GM12878 (cell line): Measurements from ENCODE around the gene POP5. TPM values are rescaled to one million over a fixed set of nuclear protein-coding genes. Genes with fewer than 3 reads are reported as not detected.
"Not testable (repeated sequence)": the region's sequence is repeated elsewhere in the genome, so short reads cannot be mapped to it uniquely, and the experiment has no call there.

Experiments
- ATAC-seq: fragments of 200-7000 bp; cut with Tn5 transposase; 3 replicates; pipeline ENCODE4 v1.9.1; 2020; ENCODE audit warnings: mild to moderate bottlenecking, moderate library complexity
- BruUV-seq: library from RNA; stranded (reverse); fragments of 400-500 nt; replicated peaks from 2 replicates; lab custom pipeline; 2021; lab: Mats Ljungman, UMichigan
- CTCF ChIA-PET: fragments of 300-600 bp; sonication (Branson Sonifier 250); formaldehyde crosslinking; extraction: SDS; loops from one replicate; lab custom pipeline; 2021; ENCODE audit warnings: inconsistent platforms; lab: Yijun Ruan, JAX
- POLR2A ChIA-PET: fragments of 350-600 bp; formaldehyde crosslinking; extraction: SDS; loops from one replicate; lab custom pipeline; 2021; ENCODE audit warnings: inconsistent platforms; lab: Charles Lee
- RAD21 ChIA-PET: fragments of 300-600 bp; sonication (Branson Sonifier 250); formaldehyde crosslinking; loops from one replicate; lab custom pipeline; 2023; ENCODE audit warnings: antibody characterized with exemption; ENCODE audit not compliant: unreplicated experiment; lab: Charles Lee
- SMC1A ChIA-PET: fragments of 300-600 bp; sonication (Branson Sonifier 250); formaldehyde crosslinking; loops from one replicate; lab custom pipeline; 2023; ENCODE audit not compliant: unreplicated experiment, uncharacterized antibody; lab: Charles Lee
- DNase-seq: peaks from one replicate; pipeline ENCODE4 v3.0.0-alpha.2; 2011; ENCODE audit warnings: low read depth, low spot score
- FAIRE-seq: peaks from 3 replicates; lab custom pipeline; 2011; peaks lifted over from hg19 to GRCh38; lab: Jason Lieb, UNC
- H2AFZ ChIP-seq: 2 replicates; pipeline ENCODE4 v1.6.0; 2011; ENCODE audit warnings: low read depth, low read length, control low read depth; ENCODE audit not compliant: control insufficient read depth
- H3K27ac ChIP-seq: 2 replicates; pipeline ENCODE4 v1.5.1; 2011; ENCODE audit warnings: control low read depth; ENCODE audit not compliant: control insufficient read depth, insufficient read depth
- H3K27me3 ChIP-seq, 2 experiments: replicated peaks in 1 of 2; 2 replicates each; pipeline versions ENCODE4 v1.6.0 to v1.6.1; 2011; ENCODE audit warnings: low read length in 1 of 2; ENCODE audit not compliant: control insufficient read depth in 2 of 2, insufficient read depth in 2 of 2
- H3K36me3 ChIP-seq, 2 experiments: 2 replicates each; pipeline ENCODE4 v1.5.1; 2011; ENCODE audit warnings: low read length in 1 of 2; ENCODE audit not compliant: control insufficient read depth in 2 of 2, insufficient read depth in 2 of 2
- H3K4me1 ChIP-seq: 2 replicates; pipeline ENCODE4 v1.6.1; 2011; ENCODE audit warnings: mild to moderate bottlenecking, low read length, moderate library complexity, mixed read lengths; ENCODE audit not compliant: control insufficient read depth, insufficient read depth
- H3K4me2 ChIP-seq: 2 replicates; pipeline ENCODE4 v1.6.0; 2011; ENCODE audit warnings: control low read depth; ENCODE audit not compliant: control insufficient read depth, insufficient read depth
- H3K4me3 ChIP-seq: fragments of 200-600 bp; sonication (generic); 2 replicates; pipeline ENCODE4 v1.5.1; 2016
- H3K79me2 ChIP-seq: 2 replicates; pipeline ENCODE4 v1.6.0; 2011; ENCODE audit warnings: low read length; ENCODE audit not compliant: control insufficient read depth, insufficient read depth
- H3K9ac ChIP-seq: 2 replicates; pipeline ENCODE4 v1.8.0; 2011; ENCODE audit warnings: low read length, control low read depth, mixed read lengths; ENCODE audit not compliant: control insufficient read depth, insufficient read depth
- H3K9me3 ChIP-seq: replicated peaks from 3 replicates; pipeline ENCODE4 v1.5.1; 2011; ENCODE audit warnings: mild to moderate bottlenecking, low read length; ENCODE audit not compliant: control insufficient read depth, insufficient read depth
- H4K20me1 ChIP-seq: 2 replicates; pipeline ENCODE4 v1.6.0; 2011; ENCODE audit not compliant: control insufficient read depth, insufficient read depth
- SIN3A ChIP-seq: IDR thresholded peaks from 2 replicates; pipeline ENCODE4 v1.6.1; 2012; ENCODE audit warnings: low read depth, low read length, improper control_type of control experiment
- SUZ12 ChIP-seq: fragments of 200-600 bp; sonication (generic); IDR thresholded peaks from one replicate; pipeline ENCODE4 v1.6.1; 2018; ENCODE audit warnings: antibody characterized with exemption, mild to moderate bottlenecking; ENCODE audit not compliant: unreplicated experiment
- WGBS: methylation state at CpG from one replicate; pipeline ENCODE4 v1.1.6; 2016; ENCODE audit warnings: low lambda C conversion rate; ENCODE audit not compliant: insufficient replicate concordance, insufficient coverage; ENCODE audit errors: missing lambda C conversion rate; 5-methylcytosine and 5-hydroxymethylcytosine counted together
- in situ Hi-C: fragments of 300-500 bp; cut with MboI; formaldehyde crosslinking; loops from 9 replicates; pipeline ENCODE4 v1.14.3; 2018; ENCODE audit warnings: mixed read lengths
- intact Hi-C: fragments of 100-400 bp; cut with micrococcal nuclease; formaldehyde crosslinking; loops from one replicate; pipeline ENCODE4 v1.14.2; 2022; ENCODE audit not compliant: unreplicated experiment
- polyA plus RNA-seq, 11 experiments: library from polyadenylated mRNA; depleted of rRNA in 4 of 11; unstranded in 6 of 11; stranded (reverse) in 5 of 11; fragments of >200 nt; fragmentation: Nextera tagmentation in 4 of 11; fragmentation: Illumina TruSeq in 1 of 11; extraction: Ambion mirVana in 4 of 11; extraction: Trizol in 1 of 11; gene quantifications; 1 replicate in 1 of 11; 2 replicates in 10 of 11; pipeline versions ENCODE4 v1.2.1 to v1.2.3, GENCODE V29; 2011 to 2016; ENCODE audit warnings: inconsistent platforms in 2 of 11, missing spikeins in 2 of 11, low read depth in 1 of 11
- total RNA-seq, 4 experiments: library from RNA; depleted of rRNA in 3 of 4; stranded (reverse); fragments of >200 nt in 3 of 4; fragmentation: Illumina TruSeq in 1 of 4; extraction: Trizol in 1 of 4; gene quantifications; 2 replicates each; pipeline versions ENCODE4 v1.2.1 to v1.2.3, GENCODE V29; 2013 to 2021
- TF ChIP-seq, protein P1 (sequence below): fragments of 450-650 bp; formaldehyde crosslinking; IDR thresholded peaks from 2 replicates; pipeline ENCODE4 v1.4.0; 2022; ENCODE audit warnings: mild to moderate bottlenecking, moderate library complexity

The POP5 gene
- total and polyA plus RNA-seq, 10 of the 15 experiments (the other 5 are each of a cell fraction or from before 2014, with no cell fraction given) = 50.3 to 234 (median 83.7) TPM

DNA sequence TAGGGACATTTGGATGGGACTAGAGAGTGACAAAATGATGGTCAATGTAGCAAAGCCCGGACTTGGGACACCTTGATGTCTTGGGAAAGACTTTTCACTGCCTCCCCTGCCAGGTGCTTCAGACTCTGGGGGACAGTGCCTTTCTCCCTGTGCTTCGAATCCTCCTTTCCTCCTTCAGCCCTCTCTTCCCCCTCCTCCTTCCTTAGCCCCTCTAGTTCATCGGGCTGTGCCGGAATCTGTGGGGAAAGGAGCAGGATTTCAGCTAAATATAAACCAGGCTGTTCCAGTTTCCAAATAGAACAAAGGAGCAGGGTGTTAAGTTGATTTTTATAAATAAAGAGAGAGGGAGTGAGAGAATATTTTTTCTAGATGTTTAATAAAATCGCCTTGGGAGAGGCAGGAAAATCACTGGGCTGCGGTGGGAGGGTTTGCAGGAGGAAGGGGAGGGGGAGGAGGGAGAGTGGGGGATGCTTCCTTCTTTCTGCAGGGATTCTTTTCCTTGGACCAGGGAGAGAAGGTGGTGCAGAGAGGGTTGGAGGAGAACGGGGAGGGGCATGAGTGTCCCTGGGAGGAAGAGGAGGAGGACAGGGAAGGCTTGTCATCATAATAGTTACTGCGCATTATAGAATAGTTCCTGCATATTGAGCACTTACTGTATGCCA is 37.9 kb upstream of the POP5 start (continued):
- TF ChIP-seq, protein P1, sequence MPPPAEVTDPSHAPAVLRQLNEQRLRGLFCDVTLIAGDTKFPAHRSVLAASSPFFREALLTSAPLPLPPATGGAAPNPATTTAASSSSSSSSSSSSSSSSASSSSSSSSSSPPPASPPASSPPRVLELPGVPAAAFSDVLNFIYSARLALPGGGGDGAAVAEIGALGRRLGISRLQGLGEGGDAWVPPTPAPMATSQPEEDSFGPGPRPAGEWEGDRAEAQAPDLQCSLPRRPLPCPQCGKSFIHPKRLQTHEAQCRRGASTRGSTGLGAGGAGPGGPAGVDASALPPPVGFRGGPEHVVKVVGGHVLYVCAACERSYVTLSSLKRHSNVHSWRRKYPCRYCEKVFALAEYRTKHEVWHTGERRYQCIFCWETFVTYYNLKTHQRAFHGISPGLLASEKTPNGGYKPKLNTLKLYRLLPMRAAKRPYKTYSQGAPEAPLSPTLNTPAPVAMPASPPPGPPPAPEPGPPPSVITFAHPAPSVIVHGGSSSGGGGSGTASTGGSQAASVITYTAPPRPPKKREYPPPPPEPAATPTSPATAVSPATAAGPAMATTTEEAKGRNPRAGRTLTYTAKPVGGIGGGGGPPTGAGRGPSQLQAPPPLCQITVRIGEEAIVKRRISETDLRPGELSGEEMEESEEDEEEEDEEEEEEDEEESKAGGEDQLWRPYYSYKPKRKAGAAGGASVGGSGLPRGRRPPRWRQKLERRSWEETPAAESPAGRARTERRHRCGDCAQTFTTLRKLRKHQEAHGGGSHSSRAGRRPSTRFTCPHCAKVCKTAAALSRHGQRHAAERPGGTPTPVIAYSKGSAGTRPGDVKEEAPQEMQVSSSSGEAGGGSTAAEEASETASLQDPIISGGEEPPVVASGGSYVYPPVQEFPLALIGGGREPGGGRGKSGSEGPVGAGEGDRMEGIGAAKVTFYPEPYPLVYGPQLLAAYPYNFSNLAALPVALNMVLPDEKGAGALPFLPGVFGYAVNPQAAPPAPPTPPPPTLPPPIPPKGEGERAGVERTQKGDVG = no peak
- no peak for TF ChIP-seq SIN3A
- no peak for TF ChIP-seq SUZ12

GRCh38 chr12:120617767-120618166 is 36.6 kb upstream of the POP5 start:
- H3K4me3 ChIP-seq, H3K4me2 ChIP-seq, H3K27me3 ChIP-seq, H2AFZ ChIP-seq, CTCF ChIA-PET, H3K27ac ChIP-seq, H3K79me2 ChIP-seq, H4K20me1 ChIP-seq, ATAC-seq, H3K4me1 ChIP-seq, POLR2A ChIA-PET, DNase-seq, RAD21 ChIA-PET, H3K9me3 ChIP-seq, in situ Hi-C loops, SMC1A ChIA-PET, BruUV-seq, H3K36me3 ChIP-seq, intact Hi-C loops, H3K9ac ChIP-seq, FAIRE-seq: not testable (repeated sequence)
- WGBS = 70% methylated on average over 4 of the region's 4 CpGs

GRCh38 chr12:120617193-120617592 is 36.0 kb upstream of the POP5 start:
- DNase-seq, in situ Hi-C loops, CTCF ChIA-PET, SMC1A ChIA-PET, H3K4me1 ChIP-seq, H3K9me3 ChIP-seq, H3K9ac ChIP-seq, H2AFZ ChIP-seq, H3K4me3 ChIP-seq, H4K20me1 ChIP-seq, POLR2A ChIA-PET, H3K4me2 ChIP-seq, H3K27ac ChIP-seq, BruUV-seq, ATAC-seq, H3K27me3 ChIP-seq, FAIRE-seq, intact Hi-C loops, RAD21 ChIA-PET, H3K79me2 ChIP-seq, H3K36me3 ChIP-seq: not testable (repeated sequence)
- 38% methylated on average over 3 of the region's 3 CpGs for WGBS
